Mucosa of rectum (tissue), 2 donors: ENCODE results near the gene GGTLC2.

Experiments
- H3K27ac ChIP-seq, 2 donors: one replicate each; pipeline ENCODE4 v1.7.0; 2013; ENCODE audit warnings: inconsistent platforms in 2 of 2, low read depth in 2 of 2, low read length in 2 of 2
- H3K27me3 ChIP-seq, 2 donors: one replicate each; pipeline ENCODE4 v1.7.0; 2013; ENCODE audit warnings: low read length in 2 of 2; ENCODE audit not compliant: control insufficient read depth in 2 of 2, insufficient read depth in 2 of 2
- H3K36me3 ChIP-seq, 2 donors: one replicate each; pipeline ENCODE4 v1.7.0; 2013; ENCODE audit warnings: low read length in 2 of 2; ENCODE audit not compliant: control insufficient read depth in 2 of 2, insufficient read depth in 2 of 2
- H3K4me1 ChIP-seq, 2 donors: one replicate each; pipeline ENCODE4 v1.7.0; 2013; ENCODE audit warnings: low read length in 2 of 2, mild to moderate bottlenecking in 1 of 2; ENCODE audit not compliant: control insufficient read depth in 2 of 2, insufficient read depth in 2 of 2
- H3K4me3 ChIP-seq, 2 donors: one replicate each; pipeline ENCODE4 v1.7.0; 2013; ENCODE audit warnings: low read length in 2 of 2
- H3K9ac ChIP-seq, 2 donors: one replicate each; pipeline ENCODE4 v1.7.0; 2013; ENCODE audit warnings: low read length in 2 of 2, low read depth in 1 of 2, mild to moderate bottlenecking in 1 of 2
- H3K9me3 ChIP-seq, 2 donors: one replicate each; pipeline ENCODE4 v1.7.0; 2013; ENCODE audit warnings: low read length in 2 of 2; ENCODE audit not compliant: control insufficient read depth in 2 of 2
- donor health status: healthy.
- donor health status: Normal muscosa, but diverticular disease.

GGTLC2 gene

DNA sequence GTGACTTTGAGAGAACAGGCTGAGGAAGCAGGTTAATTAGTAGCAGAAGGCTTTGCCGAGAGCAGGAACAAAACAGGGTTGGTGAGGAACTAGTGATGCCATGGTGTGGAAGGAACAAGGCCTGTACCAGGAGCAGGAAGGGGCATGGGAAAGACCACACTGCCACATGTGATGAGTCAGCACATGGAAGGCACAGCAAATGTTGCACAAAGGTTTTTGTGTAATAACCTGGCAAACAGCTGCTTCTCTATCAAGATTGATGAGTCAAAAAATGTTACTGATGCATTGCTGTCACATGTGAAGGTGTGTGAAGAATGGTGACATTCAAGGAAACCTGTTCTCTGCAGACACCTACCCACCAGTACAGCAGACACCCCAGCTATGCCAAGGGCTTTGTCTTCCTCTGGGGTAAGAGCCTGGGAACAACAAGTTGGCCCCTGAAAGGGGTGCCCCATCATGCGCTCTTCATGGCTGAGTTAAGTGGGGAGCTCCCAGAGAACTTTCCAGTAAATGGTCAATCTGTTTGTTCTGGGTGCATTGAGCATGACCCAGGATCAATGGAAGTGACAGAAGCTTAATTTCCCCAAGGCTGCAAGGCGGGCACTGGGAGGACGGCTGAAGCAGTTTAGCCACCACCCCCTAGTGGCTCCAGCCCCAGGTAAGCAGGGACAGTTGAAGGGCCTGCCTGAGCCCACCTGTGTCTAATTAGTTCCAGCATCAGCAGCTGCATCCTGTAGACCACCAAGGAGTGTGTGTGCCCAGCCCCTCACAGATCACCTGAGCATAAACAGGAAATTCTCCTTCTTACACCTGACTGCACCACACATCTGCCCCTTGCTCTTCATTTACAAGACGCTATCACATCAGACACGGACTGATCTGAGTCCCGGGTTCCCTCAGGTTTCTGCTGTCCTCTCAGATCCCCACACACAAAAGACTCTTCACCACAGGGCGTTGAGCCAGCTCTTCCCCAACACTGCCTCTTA, 47.6 kb downstream of the GGTLC2 start:
- Histone ChIP-seq H3K9ac (no peak overlapping the region), H3K9me3 (no peaks in the 10 kb centered on the region), H3K27ac (no peak overlapping the region), H3K36me3 (no peaks in the 10 kb centered on the region), H3K4me1 (peaks cover 5 to 11% of the 10 kb centered on the region in 2 donors), H3K27me3 (no peaks in the 10 kb centered on the region), H3K4me3 (no peak overlapping the region)

DNA sequence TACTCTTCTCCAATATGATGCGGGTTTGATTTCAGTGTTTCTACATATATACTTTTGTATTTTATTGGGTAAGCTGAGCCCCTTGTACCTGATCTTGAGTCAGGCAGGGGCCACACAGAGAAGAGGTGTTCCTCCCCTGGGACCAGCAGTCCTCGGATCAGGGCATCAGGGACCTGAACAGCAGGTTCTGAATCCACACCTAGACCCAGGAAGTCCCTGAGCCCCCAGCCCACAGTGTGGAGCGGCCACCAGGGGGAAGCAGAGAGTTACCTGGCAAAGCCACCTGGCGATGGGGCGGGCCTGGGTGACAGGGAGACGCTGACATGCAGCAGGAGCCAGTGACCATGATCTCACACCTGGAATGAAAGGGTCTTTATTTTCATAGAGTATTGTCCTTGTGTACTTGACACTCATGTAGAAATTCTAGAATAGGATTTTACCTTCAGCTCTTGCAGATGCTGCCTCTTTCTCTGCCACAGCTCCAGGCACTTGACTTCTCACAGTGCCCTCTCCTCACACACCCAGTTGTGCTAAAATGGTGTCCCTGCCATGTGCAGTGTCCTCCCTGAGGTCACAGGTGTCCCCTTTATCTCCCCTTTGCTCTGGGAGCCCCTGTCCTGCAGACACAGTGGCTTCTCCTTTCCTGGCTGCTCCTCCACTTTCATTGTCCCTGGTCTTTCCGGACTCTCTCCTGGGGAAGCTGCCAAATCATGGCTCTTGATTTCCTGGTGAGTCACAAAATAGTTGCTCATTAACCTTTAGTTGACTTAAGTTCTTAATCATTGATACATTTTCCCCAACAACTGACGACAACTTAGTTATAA, 48.5 kb downstream of the GGTLC2 start:
- peak overlapping the region; percentile 13 to 38 for H3K4me3 ChIP-seq
- H3K27me3 ChIP-seq: no peaks in the 10 kb centered on the region
- H3K27ac ChIP-seq: peak overlapping the region; percentile 39 to 40
- no peaks in the 10 kb centered on the region for H3K36me3 ChIP-seq
- H3K4me1 ChIP-seq: peaks cover 3 to 11% of the 10 kb centered on the region in 2 donors
- no peaks in the 10 kb centered on the region for H3K9me3 ChIP-seq
- H3K9ac ChIP-seq: no peak overlapping the region

DNA sequence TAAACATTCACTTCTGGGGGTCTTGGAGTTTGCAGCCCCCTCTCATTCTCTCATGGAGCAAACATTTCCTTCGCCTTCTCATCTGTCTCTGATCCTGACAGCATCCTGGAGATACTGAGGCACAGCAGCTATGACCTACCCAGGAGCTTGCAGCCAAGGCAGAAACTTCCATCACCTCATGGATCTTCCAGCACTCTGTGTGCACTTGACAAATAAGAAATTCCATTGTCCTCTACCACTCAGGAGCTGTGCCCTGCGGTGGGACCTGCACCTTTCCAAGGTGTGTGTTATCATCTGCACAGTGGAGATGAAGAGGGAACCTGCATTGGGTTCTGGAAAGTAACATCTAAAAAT, 49.1 kb downstream of the GGTLC2 start:
- no peak overlapping the region for H3K27ac ChIP-seq
- H3K9ac ChIP-seq: no peak overlapping the region

DNA sequence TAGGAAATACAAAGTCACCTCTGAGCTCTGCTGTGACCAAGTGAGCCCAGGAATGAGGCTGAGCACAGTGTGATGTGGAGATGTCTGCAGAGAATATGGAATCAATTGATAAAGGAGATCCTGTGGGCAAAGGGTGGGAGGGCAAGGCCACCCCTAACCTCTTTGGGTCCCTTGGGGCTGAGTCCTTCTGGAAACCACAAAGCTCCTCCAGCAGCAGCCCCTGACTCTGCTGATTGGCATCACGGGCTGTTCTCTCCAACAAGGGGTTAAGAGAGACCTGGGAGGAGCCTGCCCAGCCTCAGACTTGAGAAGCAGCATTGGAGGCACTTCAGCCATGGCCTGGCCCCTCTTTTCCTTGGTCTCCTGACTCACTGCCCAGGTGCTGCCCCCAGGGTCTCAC, 49.7 kb downstream of the GGTLC2 start:
- no peak overlapping the region for H3K27ac ChIP-seq
- H3K9ac ChIP-seq: no peak overlapping the region
- no peaks in the 10 kb centered on the region for H3K36me3 ChIP-seq
- no peaks in the 10 kb centered on the region for H3K9me3 ChIP-seq
- H3K4me3 ChIP-seq: no peak overlapping the region
- no peaks in the 10 kb centered on the region for H3K27me3 ChIP-seq
- peaks cover 3 to 11% of the 10 kb centered on the region in 2 donors for H3K4me1 ChIP-seq

More for the DNA sequence above, 49.1 kb downstream of the GGTLC2 start:
- no peaks in the 10 kb centered on the region for H3K27me3 ChIP-seq
- no peaks in the 10 kb centered on the region for H3K36me3 ChIP-seq
- H3K4me3 ChIP-seq: no peak overlapping the region
- peaks cover 3 to 11% of the 10 kb centered on the region in 2 donors for H3K4me1 ChIP-seq
- H3K9me3 ChIP-seq: no peaks in the 10 kb centered on the region

DNA sequence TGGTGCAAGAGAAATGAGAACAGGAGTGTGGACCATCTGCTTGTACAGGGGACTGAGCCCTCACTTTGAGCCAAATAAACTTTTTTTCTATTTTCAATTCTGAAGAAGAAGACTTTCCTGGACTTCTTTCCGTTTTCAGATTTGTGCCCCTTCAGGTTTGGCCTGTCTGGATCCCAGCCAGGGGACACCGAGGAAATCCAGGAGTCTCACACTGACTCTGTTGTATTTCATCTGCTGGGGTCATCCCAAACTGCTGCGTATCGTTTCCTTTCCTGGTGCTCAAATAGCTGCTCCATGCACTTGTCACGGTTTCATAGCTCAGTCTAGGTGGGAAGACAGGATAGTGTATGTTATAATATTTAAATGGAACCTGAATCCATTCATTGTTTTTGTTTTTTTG, 51.7 kb downstream of the GGTLC2 start:
- peaks cover 3 to 10% of the 10 kb centered on the region in 2 donors for H3K4me1 ChIP-seq
- no peak overlapping the region for H3K9ac ChIP-seq
- no peak overlapping the region for H3K27ac ChIP-seq
- no peaks in the 10 kb centered on the region for H3K9me3 ChIP-seq
- no peaks in the 10 kb centered on the region for H3K27me3 ChIP-seq
- no peaks in the 10 kb centered on the region for H3K36me3 ChIP-seq
- no peak overlapping the region for H3K4me3 ChIP-seq
